Neural cell (in vitro differentiated cells): ENCODE measurements around the gene H6PD. TPM values are rescaled to one million over a fixed set of nuclear protein-coding genes. Genes with fewer than 3 reads are reported as not detected.

Experiments used
- H2AFZ ChIP-seq: fragments of 200-600, 300-800 bp; sonication (generic), shearing (Covaris generic); 2 replicates; pipeline ENCODE4 v1.6.0; 2014; ENCODE audit warnings: low read depth, mild to moderate bottlenecking, antibody characterized with exemption, low read length, moderate library complexity
- H3F3A ChIP-seq: fragments of 200-600 bp; shearing (Covaris generic); 2 replicates; pipeline ENCODE4 v1.6.1; 2016; ENCODE audit warnings: mild to moderate bottlenecking, moderate library complexity, mixed read lengths, antibody characterized with exemption, low read length; ENCODE audit not compliant: insufficient read depth, poor library complexity, severe bottlenecking
- H3K27ac ChIP-seq: fragments of 200-600, 300-800 bp; sonication (generic), shearing (Covaris generic); 2 replicates; pipeline ENCODE4 v1.5.1; 2014; ENCODE audit warnings: mild to moderate bottlenecking, low read length, moderate library complexity
- H3K27me3 ChIP-seq: fragments of 300-800, 200-600 bp; sonication (generic), shearing (Covaris generic); 2 replicates; pipeline ENCODE4 v1.6.0; 2014; ENCODE audit warnings: mild to moderate bottlenecking, low read depth, low read length, moderate library complexity; ENCODE audit not compliant: insufficient read depth
- H3K36me3 ChIP-seq: fragments of 300-800, 200-600 bp; sonication (generic), shearing (Covaris generic); 2 replicates; pipeline ENCODE4 v1.5.1; 2014; ENCODE audit warnings: mild to moderate bottlenecking, antibody characterized with exemption, low read length, moderate library complexity; ENCODE audit not compliant: insufficient read depth
- H3K4me2 ChIP-seq: fragments of 300-800, 200-600 bp; sonication (generic), shearing (Covaris generic); 2 replicates; pipeline ENCODE4 v1.6.0; 2014; ENCODE audit warnings: mild to moderate bottlenecking, low read length
- H3K4me3 ChIP-seq: fragments of 300-800, 200-600 bp; sonication (generic), shearing (Covaris generic); 2 replicates; pipeline ENCODE4 v1.5.1; 2014; ENCODE audit warnings: mild to moderate bottlenecking, low read length, moderate library complexity
- H3K79me2 ChIP-seq: fragments of 200-600 bp; shearing (Covaris generic); replicated peaks from 2 replicates; pipeline ENCODE4 v1.6.0; 2014; ENCODE audit warnings: mild to moderate bottlenecking, low read length, moderate library complexity; ENCODE audit not compliant: insufficient read depth
- H3K9ac ChIP-seq: fragments of 300-800, 200-600 bp; sonication (generic), shearing (Covaris generic); 2 replicates; pipeline ENCODE4 v1.6.1; 2016; ENCODE audit warnings: mild to moderate bottlenecking, low read length, mixed read lengths
- H3K9me2 ChIP-seq: fragments of 200-600 bp; shearing (Covaris generic); 2 replicates; pipeline ENCODE4 v1.6.1; 2016; ENCODE audit warnings: mild to moderate bottlenecking, low read length, mixed read lengths; ENCODE audit not compliant: insufficient read depth
- H3K9me3 ChIP-seq: fragments of 200-600, 300-800 bp; sonication (generic), shearing (Covaris generic); 2 replicates; pipeline ENCODE4 v1.6.1; 2016; ENCODE audit warnings: mild to moderate bottlenecking, mixed run types, low read length, moderate library complexity, mixed read lengths
- H4K20me1 ChIP-seq: fragments of 200-600 bp; shearing (Covaris generic); 2 replicates; pipeline ENCODE4 v1.6.1; 2016; ENCODE audit warnings: mild to moderate bottlenecking, mixed run types; ENCODE audit not compliant: insufficient read depth
- EP300 ChIP-seq: fragments of 450-650 bp; conservative IDR thresholded peaks from 2 replicates; pipeline ENCODE4 v1.6.1; 2014; ENCODE audit warnings: antibody characterized with exemption, mild to moderate bottlenecking, moderate library complexity; ENCODE audit not compliant: poor library complexity, severe bottlenecking
- EZH2 ChIP-seq: fragments of 200-600, 300-800 bp; shearing (Covaris generic), sonication (generic); IDR thresholded peaks from 2 replicates; pipeline ENCODE4 v1.6.1; 2014; ENCODE audit warnings: antibody characterized with exemption, low read length, borderline replicate concordance, mild to moderate bottlenecking; ENCODE audit not compliant: insufficient read depth, poor library complexity, severe bottlenecking
- MXI1 ChIP-seq: fragments of 450-650 bp; conservative IDR thresholded peaks from 2 replicates; pipeline ENCODE4 v1.6.1; 2014; ENCODE audit warnings: antibody characterized with exemption, mild to moderate bottlenecking; ENCODE audit not compliant: poor library complexity, severe bottlenecking
- POLR2AphosphoS5 ChIP-seq: IDR thresholded peaks from 2 replicates; pipeline ENCODE4 v1.6.1; 2012
- RAD21 ChIP-seq: fragments of 450-650 bp; conservative IDR thresholded peaks from 2 replicates; pipeline ENCODE4 v1.6.1; 2014; ENCODE audit warnings: antibody characterized with exemption, mild to moderate bottlenecking, moderate library complexity
- SMC3 ChIP-seq: fragments of 450-650 bp; conservative IDR thresholded peaks from 2 replicates; pipeline ENCODE4 v1.6.1; 2014; ENCODE audit warnings: antibody characterized with exemption, mild to moderate bottlenecking, moderate library complexity; ENCODE audit not compliant: poor library complexity
- TAF1 ChIP-seq: IDR thresholded peaks from 2 replicates; pipeline ENCODE4 v1.6.1; 2012; ENCODE audit warnings: low read depth
- polyA plus RNA-seq: library from polyadenylated mRNA; depleted of rRNA; stranded (reverse); fragments of >200 nt; gene quantifications from 2 replicates; pipeline ENCODE4 v1.2.3, GENCODE V29; 2014
- TF ChIP-seq, protein P1 (sequence below): IDR thresholded peaks from 2 replicates; pipeline ENCODE4 v1.6.1; 2012; ENCODE audit warnings: borderline replicate concordance
- TF ChIP-seq, protein P2 (sequence below): fragments of 450-650 bp; IDR thresholded peaks from 2 replicates; pipeline ENCODE4 v1.5.1; 2014; ENCODE audit warnings: antibody characterized with exemption, mild to moderate bottlenecking, moderate library complexity; ENCODE audit not compliant: poor library complexity, severe bottlenecking

H6PD gene
- polyA plus RNA-seq, 1 donor from 2014 or later: 4.6 TPM

DNA sequence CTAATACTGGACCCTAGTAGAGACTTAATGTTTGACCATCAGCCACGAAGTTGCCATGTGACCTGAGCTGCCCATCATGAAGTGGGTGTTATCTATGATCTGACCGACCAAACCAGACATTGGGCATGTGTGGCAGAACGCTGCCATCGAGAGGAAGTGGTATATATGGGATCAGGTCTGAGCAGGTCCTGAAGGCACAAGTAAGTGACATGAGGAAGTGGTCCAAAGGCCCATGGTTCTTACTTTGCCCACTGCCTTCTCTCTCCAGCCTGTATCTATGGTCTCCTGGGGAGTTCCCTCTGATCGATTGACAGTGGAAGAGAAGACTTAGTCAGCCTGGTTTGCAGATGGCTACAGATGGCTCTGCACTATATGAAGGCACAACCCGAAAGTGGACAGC is 66.0 kb downstream of the H6PD start:
- Histone ChIP-seq H2AFZ (no peak overlapping the region), H3K9me3 (no peaks in the 10 kb centered on the region), H3K79me2 (no peaks in the 10 kb centered on the region), H3K27ac (no peak overlapping the region), H3K36me3 (no peaks in the 10 kb centered on the region), H3K9ac (no peak overlapping the region), H4K20me1 (no peaks in the 10 kb centered on the region), H3K9me2 (no peaks in the 10 kb centered on the region), H3K4me2 (no peak overlapping the region), H3K27me3 (no peaks in the 10 kb centered on the region), H3K4me3 (no peak overlapping the region), H3F3A (no peaks in the 10 kb centered on the region)
- TF ChIP-seq SMC3: no peak
- no peak for TF ChIP-seq MXI1
- TF ChIP-seq TAF1: no peak
- TF ChIP-seq, protein P1, sequence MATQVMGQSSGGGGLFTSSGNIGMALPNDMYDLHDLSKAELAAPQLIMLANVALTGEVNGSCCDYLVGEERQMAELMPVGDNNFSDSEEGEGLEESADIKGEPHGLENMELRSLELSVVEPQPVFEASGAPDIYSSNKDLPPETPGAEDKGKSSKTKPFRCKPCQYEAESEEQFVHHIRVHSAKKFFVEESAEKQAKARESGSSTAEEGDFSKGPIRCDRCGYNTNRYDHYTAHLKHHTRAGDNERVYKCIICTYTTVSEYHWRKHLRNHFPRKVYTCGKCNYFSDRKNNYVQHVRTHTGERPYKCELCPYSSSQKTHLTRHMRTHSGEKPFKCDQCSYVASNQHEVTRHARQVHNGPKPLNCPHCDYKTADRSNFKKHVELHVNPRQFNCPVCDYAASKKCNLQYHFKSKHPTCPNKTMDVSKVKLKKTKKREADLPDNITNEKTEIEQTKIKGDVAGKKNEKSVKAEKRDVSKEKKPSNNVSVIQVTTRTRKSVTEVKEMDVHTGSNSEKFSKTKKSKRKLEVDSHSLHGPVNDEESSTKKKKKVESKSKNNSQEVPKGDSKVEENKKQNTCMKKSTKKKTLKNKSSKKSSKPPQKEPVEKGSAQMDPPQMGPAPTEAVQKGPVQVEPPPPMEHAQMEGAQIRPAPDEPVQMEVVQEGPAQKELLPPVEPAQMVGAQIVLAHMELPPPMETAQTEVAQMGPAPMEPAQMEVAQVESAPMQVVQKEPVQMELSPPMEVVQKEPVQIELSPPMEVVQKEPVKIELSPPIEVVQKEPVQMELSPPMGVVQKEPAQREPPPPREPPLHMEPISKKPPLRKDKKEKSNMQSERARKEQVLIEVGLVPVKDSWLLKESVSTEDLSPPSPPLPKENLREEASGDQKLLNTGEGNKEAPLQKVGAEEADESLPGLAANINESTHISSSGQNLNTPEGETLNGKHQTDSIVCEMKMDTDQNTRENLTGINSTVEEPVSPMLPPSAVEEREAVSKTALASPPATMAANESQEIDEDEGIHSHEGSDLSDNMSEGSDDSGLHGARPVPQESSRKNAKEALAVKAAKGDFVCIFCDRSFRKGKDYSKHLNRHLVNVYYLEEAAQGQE: no peak
- no peak for TF ChIP-seq POLR2AphosphoS5
- no peak for TF ChIP-seq EZH2
- TF ChIP-seq, protein P2, sequence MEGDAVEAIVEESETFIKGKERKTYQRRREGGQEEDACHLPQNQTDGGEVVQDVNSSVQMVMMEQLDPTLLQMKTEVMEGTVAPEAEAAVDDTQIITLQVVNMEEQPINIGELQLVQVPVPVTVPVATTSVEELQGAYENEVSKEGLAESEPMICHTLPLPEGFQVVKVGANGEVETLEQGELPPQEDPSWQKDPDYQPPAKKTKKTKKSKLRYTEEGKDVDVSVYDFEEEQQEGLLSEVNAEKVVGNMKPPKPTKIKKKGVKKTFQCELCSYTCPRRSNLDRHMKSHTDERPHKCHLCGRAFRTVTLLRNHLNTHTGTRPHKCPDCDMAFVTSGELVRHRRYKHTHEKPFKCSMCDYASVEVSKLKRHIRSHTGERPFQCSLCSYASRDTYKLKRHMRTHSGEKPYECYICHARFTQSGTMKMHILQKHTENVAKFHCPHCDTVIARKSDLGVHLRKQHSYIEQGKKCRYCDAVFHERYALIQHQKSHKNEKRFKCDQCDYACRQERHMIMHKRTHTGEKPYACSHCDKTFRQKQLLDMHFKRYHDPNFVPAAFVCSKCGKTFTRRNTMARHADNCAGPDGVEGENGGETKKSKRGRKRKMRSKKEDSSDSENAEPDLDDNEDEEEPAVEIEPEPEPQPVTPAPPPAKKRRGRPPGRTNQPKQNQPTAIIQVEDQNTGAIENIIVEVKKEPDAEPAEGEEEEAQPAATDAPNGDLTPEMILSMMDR: no peak
- no peak for TF ChIP-seq RAD21
- no peak for TF ChIP-seq EP300

DNA sequence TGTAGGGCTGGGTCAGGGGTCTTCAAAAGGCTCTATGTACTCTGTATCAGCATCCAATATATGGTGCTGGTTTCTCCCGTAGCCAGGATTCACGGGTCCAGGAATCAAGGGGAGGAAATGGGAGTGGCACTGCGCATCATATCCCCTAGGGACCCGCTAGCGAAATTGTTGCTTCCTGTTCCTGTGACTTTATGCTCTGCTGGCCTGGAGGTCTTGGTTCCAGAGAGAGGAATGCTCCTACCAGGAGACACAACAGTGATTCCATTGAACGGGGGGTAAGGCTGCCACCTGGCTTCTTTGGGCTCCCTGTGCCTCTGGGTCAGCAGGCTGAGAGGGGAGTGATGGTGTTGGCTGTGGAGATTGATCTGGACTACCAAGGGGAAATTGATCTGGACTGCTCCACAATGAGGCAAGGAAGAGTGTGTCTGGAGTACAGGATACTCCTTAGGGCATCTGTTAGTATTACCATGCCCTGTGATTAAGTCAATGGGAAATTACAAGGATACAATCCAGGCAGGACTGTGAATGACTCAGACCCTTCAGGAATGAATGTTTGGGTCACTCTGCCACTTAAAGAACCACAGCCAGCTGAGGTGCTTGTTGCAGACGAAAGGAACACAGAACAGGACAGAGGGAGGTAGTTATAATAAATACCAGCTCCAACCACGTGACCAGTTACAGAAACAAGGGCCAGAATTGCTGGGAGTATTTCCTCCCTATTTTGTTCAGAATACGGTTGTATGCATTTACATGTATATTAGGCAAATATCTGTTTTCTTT is 68.4 kb downstream of the H6PD start:
- H3K9ac ChIP-seq: no peak overlapping the region
- TF ChIP-seq POLR2AphosphoS5 (no peak), TAF1 (no peak), MXI1 (no peak), EP300 (no peak)
- TF ChIP-seq, protein P2: no peak
- no peaks in the 10 kb centered on the region for H3K79me2 ChIP-seq
- H3K9me2 ChIP-seq: no peaks in the 10 kb centered on the region
- H3K27ac ChIP-seq: no peak overlapping the region
- no peaks in the 10 kb centered on the region for H3F3A ChIP-seq
- H3K4me3 ChIP-seq: no peak overlapping the region
- H3K4me2 ChIP-seq: no peak overlapping the region
- no peaks in the 10 kb centered on the region for H3K36me3 ChIP-seq
- H4K20me1 ChIP-seq: no peaks in the 10 kb centered on the region
- H3K27me3 ChIP-seq: no peaks in the 10 kb centered on the region
- no peak overlapping the region for H2AFZ ChIP-seq
- no peaks in the 10 kb centered on the region for H3K9me3 ChIP-seq
